ENCODE measurements around the gene CHL1.

GRCh38 chr3:418239-418929 is 221.8 kb downstream of the CHL1 start:
- TF ChIP-seq CTCF (IDR thresholded peaks at IDR 0.05) (no peak), POLR2A (IDR thresholded peaks at IDR 0.05) (no peak)

Measured in body of pancreas (tissue), 4 donors.